Measurements from ENCODE around the gene CPM. TPM values are rescaled to one million over a fixed set of nuclear protein-coding genes. Genes with fewer than 3 reads are reported as not detected.

The CPM gene
- total and polyA plus RNA-seq, 8 donors, result 5.7 to 103 (median 45.8) TPM

- 94 to 97% (median 96%) methylated on average over 4 of the region's 4 CpGs for WGBS, 5 donors
- intact Hi-C loops (cut with DNase I; ENCODE audit: low total_unique reads), result no loop called here
Observed at GRCh38 chr12:68882251-68882964, 50.6 kb downstream of the CPM start.

GRCh38 chr12:68880660-68881325 is 52.2 kb downstream of the CPM start:
- TF ChIP-seq CTCF (IDR thresholded peaks at IDR 0.05) (no peak), POLR2AphosphoS5 (IDR thresholded peaks at IDR 0.05) (no peak), EP300 (IDR thresholded peaks at IDR 0.05) (no peak), POLR2A (IDR thresholded peaks at IDR 0.05) (no peak)

More at GRCh38 chr12:68882251-68882964, 50.6 kb downstream of the CPM start:
- Histone ChIP-seq H3K27ac (no peak overlapping the region), H3K36me3 (peaks cover 0 to 21% (median 14%) of the 10 kb centered on the region in 4 donors), H3K4me3 (no peak overlapping the region), H3K4me1 (no peaks in the 10 kb centered on the region), H3K27me3 (no peaks in the 10 kb centered on the region), H3K9me3 (peaks cover 0 to 11% (median 6%) of the 10 kb centered on the region in 4 donors)
- DNase-seq, result no peak
- TF ChIP-seq CTCF (IDR thresholded peaks at IDR 0.05) (no peak), POLR2AphosphoS5 (IDR thresholded peaks at IDR 0.05) (no peak), POLR2A (IDR thresholded peaks at IDR 0.05) (no peak), EP300 (IDR thresholded peaks at IDR 0.05) (no peak)

GRCh38 chr12:68878846-68879245 is 54.1 kb downstream of the CPM start:
- TF ChIP-seq POLR2A (IDR thresholded peaks at IDR 0.05), result no peak
- no peak for TF ChIP-seq POLR2AphosphoS5 (IDR thresholded peaks at IDR 0.05)
- TF ChIP-seq EP300 (IDR thresholded peaks at IDR 0.05), result no peak
- TF ChIP-seq CTCF (IDR thresholded peaks at IDR 0.05), result no peak
- Histone ChIP-seq H3K9me3 (peaks cover 0 to 11% (median 6%) of the 10 kb centered on the region in 4 donors), H3K36me3 (peaks cover 0 to 13% (median 1%) of the 10 kb centered on the region in 4 donors), H3K27me3 (no peaks in the 10 kb centered on the region), H3K4me3 (no peak overlapping the region), H3K27ac (no peak overlapping the region), H3K4me1 (no peaks in the 10 kb centered on the region)
- intact Hi-C loops (cut with DNase I; ENCODE audit: low total_unique reads), result no loop called here
- WGBS, 5 donors, result 94 to 96% (median 95%) methylated on average over 4 of the region's 4 CpGs
- DNase-seq, result no peak

More at GRCh38 chr12:68880660-68881325, 52.2 kb downstream of the CPM start:
- Histone ChIP-seq H3K27me3 (no peaks in the 10 kb centered on the region), H3K4me1 (no peaks in the 10 kb centered on the region), H3K27ac (no peak overlapping the region), H3K9me3 (peaks cover 0 to 11% (median 6%) of the 10 kb centered on the region in 4 donors), H3K4me3 (no peak overlapping the region), H3K36me3 (peaks cover 0 to 21% (median 14%) of the 10 kb centered on the region in 4 donors)
- intact Hi-C loops (cut with DNase I; ENCODE audit: low total_unique reads), result no loop called here
- WGBS, 5 donors, result 60 to 74% (median 62%) methylated on average over 5 of the region's 5 CpGs
- no peak for DNase-seq

GRCh38 chr12:68878283-68878682 is 54.7 kb downstream of the CPM start:
- DNase-seq, result no peak
- H3K4me3 ChIP-seq, result no peak overlapping the region
- peaks cover 0 to 13% (median 1%) of the 10 kb centered on the region in 4 donors for H3K36me3 ChIP-seq
- no peak overlapping the region for H3K27ac ChIP-seq
- TF ChIP-seq CTCF (IDR thresholded peaks at IDR 0.05) (no peak), EP300 (IDR thresholded peaks at IDR 0.05) (no peak), POLR2A (IDR thresholded peaks at IDR 0.05) (no peak), POLR2AphosphoS5 (IDR thresholded peaks at IDR 0.05) (no peak)
- H3K4me1 ChIP-seq, result no peaks in the 10 kb centered on the region
- 92 to 100% (median 97%) methylated on average over 4 of the region's 4 CpGs for WGBS, 5 donors
- peaks cover 0 to 11% (median 6%) of the 10 kb centered on the region in 4 donors for H3K9me3 ChIP-seq
- intact Hi-C loops (cut with DNase I; ENCODE audit: low total_unique reads), result no loop called here
- H3K27me3 ChIP-seq, result no peaks in the 10 kb centered on the region
